Stimulated activated CD4-positive, alpha-beta T cell treated with anti-CD3 and anti-CD28 coated beads, Interleukin-12 subunit alpha, Interleukin-12 subunit beta, amount 100 ng/mL, for 48 hours (primary cell): Measurements from ENCODE around the gene PSME3.
"Not testable (repeated sequence)": the region's sequence is repeated elsewhere in the genome, so short reads cannot be mapped to it uniquely, and the experiment has no call there.

Experiments
- DNase-seq, 3 donors: peaks; one replicate each; pipeline ENCODE4 v3.0.0-alpha.2; 2020; ENCODE audit warnings: low read depth in 2 of 3, low spot score in 1 of 3

PSME3 gene

GRCh38 chr17:42849451-42850181 lies 16.4 kb downstream of the PSME3 start:
- no peak for DNase-seq

GRCh38 chr17:42850954-42851353 lies 17.8 kb downstream of the PSME3 start, which contains the start of gene AOC3:
Gene AOC3, plus strand, starts transcription at chr17:42851199. Its CDS starts 145 bp downstream, at chr17:42851344.
- DNase-seq: no peak

GRCh38 chr17:42851371-42852240 lies 18.4 kb downstream of the PSME3 start:
- not testable (repeated sequence) for DNase-seq

- no peak for DNase-seq
Measured at GRCh38 chr17:42852351-42852750, 19.2 kb downstream of the PSME3 start.

GRCh38 chr17:42853004-42853403 lies 19.8 kb downstream of the PSME3 start:
- DNase-seq: no peak

GRCh38 chr17:42853597-42853967 lies 20.4 kb downstream of the PSME3 start:
- DNase-seq: no peak

GRCh38 chr17:42853968-42854790 lies 21.0 kb downstream of the PSME3 start:
- DNase-seq: no peak

- DNase-seq: no peak
Measured at GRCh38 chr17:42855048-42855596, 21.9 kb downstream of the PSME3 start.

GRCh38 chr17:42856093-42856492 lies 22.9 kb downstream of the PSME3 start:
- not testable (repeated sequence) for DNase-seq

- not testable (repeated sequence) for DNase-seq
Measured at GRCh38 chr17:42856516-42856915, 23.3 kb downstream of the PSME3 start.

- no peak for DNase-seq
Measured at GRCh38 chr17:42857389-42857788, 24.2 kb downstream of the PSME3 start.

- DNase-seq: no peak
Measured at GRCh38 chr17:42865638-42866094, 32.5 kb downstream of the PSME3 start.

GRCh38 chr17:42866216-42866615 lies 33.0 kb downstream of the PSME3 start:
- no peak for DNase-seq

- DNase-seq: no peak
Measured at GRCh38 chr17:42866631-42867575, 33.7 kb downstream of the PSME3 start.

GRCh38 chr17:42867694-42868261 lies 34.6 kb downstream of the PSME3 start:
- not testable (repeated sequence) for DNase-seq

- no peak for DNase-seq
Measured at GRCh38 chr17:42868338-42868737, 35.1 kb downstream of the PSME3 start.

GRCh38 chr17:42871647-42872046 lies 38.5 kb downstream of the PSME3 start:
- no peak for DNase-seq

GRCh38 chr17:42872251-42872965 lies 39.2 kb downstream of the PSME3 start:
- no peak for DNase-seq

GRCh38 chr17:42873315-42873714 lies 40.1 kb downstream of the PSME3 start:
- DNase-seq: no peak
